Caco-2 (cell line): ENCODE data around the gene ZNF787. TPM values are rescaled to one million over a fixed set of nuclear protein-coding genes. Genes with fewer than 3 reads are reported as not detected.
A peak's percentile ranks its signal among the peaks of the same experiment; 100 is the strongest.

Experiments used
- BruUV-seq: library from RNA; stranded (reverse); fragments of 400-500 nt; replicated peaks from 2 replicates; lab custom pipeline; 2021; lab: Mats Ljungman, UMichigan
- CTCF ChIA-PET: fragments of 300-600 bp; sonication (Branson Sonifier 250); formaldehyde crosslinking; loops from one replicate; lab custom pipeline; 2022; ENCODE audit warnings: antibody characterized with exemption; lab: Charles Lee
- POLR2A ChIA-PET: fragments of 300-600 bp; sonication (Branson Sonifier 250); formaldehyde crosslinking; loops from one replicate; lab custom pipeline; 2022; ENCODE audit warnings: antibody characterized with exemption; lab: Charles Lee
- DNase-seq, 2 experiments: peaks; one replicate each; pipeline versions ENCODE4 v3.0.0 to v3.0.0-alpha.2; 2020 to 2022
- H3K27me3 ChIP-seq: replicated peaks from 2 replicates; pipeline ENCODE4 v1.6.0; 2011; ENCODE audit warnings: low read length; ENCODE audit not compliant: control insufficient read depth, insufficient read depth
- H3K36me3 ChIP-seq: 2 replicates; pipeline ENCODE4 v1.5.1; 2011; ENCODE audit warnings: low read length; ENCODE audit not compliant: control insufficient read depth, insufficient read depth
- H3K4me1 ChIP-seq: fragments of 250-450 bp; sonication (Bioruptor Pico); 2 replicates; pipeline ENCODE4 v1.5.1; 2020; ENCODE audit warnings: mild to moderate bottlenecking
- H3K4me3 ChIP-seq: 2 replicates; pipeline ENCODE4 v1.5.1; 2011; ENCODE audit warnings: low read depth, mild to moderate bottlenecking, control low read depth, low read length
- H3K9me3 ChIP-seq: fragments of 250-450 bp; sonication (Bioruptor Pico); 2 replicates; pipeline ENCODE4 v1.5.1; 2020; ENCODE audit warnings: mild to moderate bottlenecking, moderate library complexity
- H3K27ac Mint-ChIP-seq: one replicate; pipeline ENCODE4 v1.8.0; 2022; ENCODE audit warnings: mixed read lengths; ENCODE audit not compliant: unreplicated experiment
- H3K27me3 Mint-ChIP-seq: one replicate; pipeline ENCODE4 v1.8.0; 2022; ENCODE audit warnings: mixed read lengths; ENCODE audit not compliant: insufficient read depth, unreplicated experiment
- H3K36me3 Mint-ChIP-seq: one replicate; pipeline ENCODE4 v1.8.0; 2022; ENCODE audit warnings: mild to moderate bottlenecking, mixed read lengths; ENCODE audit not compliant: insufficient read depth, unreplicated experiment
- H3K4me1 Mint-ChIP-seq: one replicate; pipeline ENCODE4 v1.8.0; 2022; ENCODE audit warnings: low read depth, mixed read lengths; ENCODE audit not compliant: unreplicated experiment
- H3K4me3 Mint-ChIP-seq: one replicate; pipeline ENCODE4 v1.8.0; 2022; ENCODE audit warnings: mild to moderate bottlenecking, moderate library complexity, mixed read lengths; ENCODE audit not compliant: unreplicated experiment
- H3K9me3 Mint-ChIP-seq: one replicate; pipeline ENCODE4 v1.8.0; 2022; ENCODE audit warnings: mixed read lengths; ENCODE audit not compliant: unreplicated experiment
- intact Hi-C: fragments of 100-400 bp; cut with micrococcal nuclease; formaldehyde crosslinking; loops from one replicate; pipeline ENCODE4 v1.10.0; 2022; ENCODE audit not compliant: unreplicated experiment
- total RNA-seq: library from RNA; stranded (reverse); gene quantifications from 2 replicates; pipeline ENCODE4 v1.2.3, GENCODE V29; 2022
- TF ChIP-seq, protein P1 (sequence below), 2 experiments: fragments of 200-600 bp in 1 of 2; IDR thresholded peaks; 1 replicate in 1 of 2; 2 replicates in 1 of 2; pipeline versions ENCODE4 v1.5.1 to v1.8.0; 2011 to 2022; ENCODE audit warnings: antibody characterized with exemption in 1 of 2, control low read depth in 1 of 2, inconsistent platforms in 1 of 2, low read depth in 1 of 2, low read length in 1 of 2, mild to moderate bottlenecking in 1 of 2, moderate library complexity in 1 of 2; ENCODE audit not compliant: insufficient read depth in 1 of 2, severe bottlenecking in 1 of 2, unreplicated experiment in 1 of 2

ZNF787 gene
- total RNA-seq, 1 experiment from 2014 or later = 60.0 TPM

DNA sequence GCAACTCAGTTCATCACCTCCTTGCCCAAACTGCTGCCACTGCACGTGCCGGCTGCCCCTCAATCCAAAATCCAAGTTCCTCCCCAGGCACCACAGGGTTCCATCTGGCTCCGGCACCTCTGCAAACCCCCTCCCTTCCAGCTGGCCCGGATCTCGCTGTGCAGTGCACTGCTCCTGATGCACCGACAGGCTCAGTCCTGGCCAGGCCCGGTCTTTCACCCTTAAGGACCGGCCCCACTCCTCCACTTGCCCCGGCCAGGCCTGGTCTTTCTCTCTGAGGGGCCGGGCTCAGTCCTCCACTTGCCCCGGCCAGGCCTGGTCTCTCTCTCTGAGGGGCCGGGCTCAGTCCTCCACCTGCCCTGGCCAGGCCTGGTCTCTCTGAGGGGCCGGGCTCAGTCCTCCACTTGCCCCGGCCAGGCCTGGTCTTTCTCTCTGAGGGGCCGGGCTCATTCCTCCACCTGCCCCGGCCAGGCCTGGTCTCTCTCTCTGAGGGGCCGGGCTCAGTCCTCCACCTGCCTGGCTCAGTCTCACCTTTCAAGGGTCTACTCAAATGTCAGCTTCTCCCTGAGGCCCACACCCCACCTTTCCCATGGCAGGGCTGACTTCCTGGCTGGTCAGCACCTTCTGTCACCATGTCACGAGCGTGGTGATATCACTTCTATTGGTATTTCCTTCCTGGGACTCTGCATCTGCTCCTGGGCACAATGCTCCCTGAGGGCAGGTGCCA is 6.9 kb downstream of the ZNF787 start:
- Histone ChIP-seq H3K4me1 (peaks cover 25% of the 10 kb centered on the region), H3K36me3 (peaks cover 6% of the 10 kb centered on the region), H3K9me3 (no peaks in the 10 kb centered on the region), H3K4me3 (no peak overlapping the region), H3K27me3 (no peaks in the 10 kb centered on the region)
- Mint-ChIP-seq H3K4me1 (peaks cover 22% of the 10 kb centered on the region), H3K9me3 (no peaks in the 10 kb centered on the region), H3K27me3 (no peaks in the 10 kb centered on the region), H3K36me3 (peaks cover 63% of the 10 kb centered on the region), H3K4me3 (no peak overlapping the region), H3K27ac (peak overlapping the region; percentile 85)
- intact Hi-C loops = no loop called here
- BruUV-seq = no TSS peak
- ChIA-PET POLR2A (no interaction called here), CTCF (no interaction called here)
- no peak for DNase-seq
- TF ChIP-seq, protein P1, sequence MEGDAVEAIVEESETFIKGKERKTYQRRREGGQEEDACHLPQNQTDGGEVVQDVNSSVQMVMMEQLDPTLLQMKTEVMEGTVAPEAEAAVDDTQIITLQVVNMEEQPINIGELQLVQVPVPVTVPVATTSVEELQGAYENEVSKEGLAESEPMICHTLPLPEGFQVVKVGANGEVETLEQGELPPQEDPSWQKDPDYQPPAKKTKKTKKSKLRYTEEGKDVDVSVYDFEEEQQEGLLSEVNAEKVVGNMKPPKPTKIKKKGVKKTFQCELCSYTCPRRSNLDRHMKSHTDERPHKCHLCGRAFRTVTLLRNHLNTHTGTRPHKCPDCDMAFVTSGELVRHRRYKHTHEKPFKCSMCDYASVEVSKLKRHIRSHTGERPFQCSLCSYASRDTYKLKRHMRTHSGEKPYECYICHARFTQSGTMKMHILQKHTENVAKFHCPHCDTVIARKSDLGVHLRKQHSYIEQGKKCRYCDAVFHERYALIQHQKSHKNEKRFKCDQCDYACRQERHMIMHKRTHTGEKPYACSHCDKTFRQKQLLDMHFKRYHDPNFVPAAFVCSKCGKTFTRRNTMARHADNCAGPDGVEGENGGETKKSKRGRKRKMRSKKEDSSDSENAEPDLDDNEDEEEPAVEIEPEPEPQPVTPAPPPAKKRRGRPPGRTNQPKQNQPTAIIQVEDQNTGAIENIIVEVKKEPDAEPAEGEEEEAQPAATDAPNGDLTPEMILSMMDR (IDR thresholded peaks at IDR 0.05; ENCODE audit: insufficient read depth in 1 of 2, low read depth in 1 of 2, low read length in 1 of 2, severe bottlenecking in 1 of 2, unreplicated experiment in 1 of 2) = no peak

DNA sequence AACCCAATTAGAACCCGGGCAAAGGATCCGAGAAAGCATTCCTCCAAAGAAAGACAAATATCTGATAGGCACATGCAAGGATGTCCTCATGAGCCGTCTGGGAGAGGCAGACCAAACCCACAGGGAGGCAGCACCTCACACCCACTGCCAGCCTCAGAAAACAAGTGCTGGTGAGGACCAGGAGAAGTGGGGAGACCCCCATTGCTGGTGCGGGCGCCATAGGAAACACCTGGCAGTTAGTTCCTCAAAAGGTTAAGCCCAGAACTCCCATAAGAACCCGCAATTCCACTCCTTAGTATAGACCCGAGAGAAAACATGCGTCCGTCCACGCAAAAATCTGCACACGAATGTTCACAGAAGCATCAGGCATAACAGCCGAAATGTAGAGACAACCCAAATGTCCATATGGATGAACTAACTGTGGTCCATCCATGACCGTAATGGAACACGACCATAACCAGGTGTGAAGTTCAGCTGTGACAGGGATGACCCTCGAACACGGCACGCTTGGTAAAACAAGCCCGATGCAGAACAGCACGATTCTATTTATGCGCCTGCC is 7.9 kb downstream of the ZNF787 start:
- no peak for DNase-seq
- BruUV-seq = no TSS peak
- ChIA-PET CTCF (no interaction called here), POLR2A (no interaction called here)
- Mint-ChIP-seq H3K36me3 (peaks cover 63% of the 10 kb centered on the region), H3K4me3 (no peak overlapping the region), H3K27me3 (no peaks in the 10 kb centered on the region), H3K4me1 (peaks cover 22% of the 10 kb centered on the region), H3K9me3 (no peaks in the 10 kb centered on the region), H3K27ac (peak overlapping the region; percentile 74)
- H3K27me3 ChIP-seq = no peaks in the 10 kb centered on the region
- intact Hi-C loops = no loop called here
- H3K36me3 ChIP-seq = peaks cover 2% of the 10 kb centered on the region; the same call in 1 of the 2 replicates
- H3K4me1 ChIP-seq = peaks cover 20% of the 10 kb centered on the region
- TF ChIP-seq, protein P1 (IDR thresholded peaks at IDR 0.05; ENCODE audit: insufficient read depth in 1 of 2, low read depth in 1 of 2, low read length in 1 of 2, severe bottlenecking in 1 of 2, unreplicated experiment in 1 of 2) = no peak
- no peak overlapping the region for H3K4me3 ChIP-seq
- H3K9me3 ChIP-seq = no peaks in the 10 kb centered on the region

DNA sequence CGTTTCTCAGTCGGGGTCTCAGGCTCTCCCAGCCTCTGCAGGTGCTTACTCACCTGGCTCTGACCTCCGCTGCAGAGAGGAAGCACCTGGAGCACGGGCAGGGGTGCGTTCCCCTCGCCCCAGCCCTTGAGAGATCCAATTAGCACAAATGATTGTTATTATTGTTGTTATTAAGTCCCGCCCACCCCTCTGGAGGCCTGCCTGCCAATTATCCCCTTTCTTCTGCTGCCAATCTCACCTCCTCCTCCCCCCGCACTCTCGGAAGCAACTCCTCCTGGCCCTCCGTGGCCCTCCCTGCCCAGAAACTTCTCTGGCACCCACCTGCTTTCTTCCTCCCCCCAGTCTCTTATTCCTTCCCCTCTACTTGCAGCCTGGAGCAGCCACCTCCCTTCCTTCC is 8.8 kb downstream of the ZNF787 start:
- H3K4me3 Mint-ChIP-seq = no peak overlapping the region
- no TSS peak for BruUV-seq

More for the DNA sequence above, 8.8 kb downstream of the ZNF787 start:
- ChIA-PET POLR2A (no interaction called here), CTCF (no interaction called here)
- Histone ChIP-seq H3K36me3 (no peaks in the 10 kb centered on the region), H3K4me3 (no peak overlapping the region), H3K9me3 (no peaks in the 10 kb centered on the region), H3K4me1 (peaks cover 20% of the 10 kb centered on the region), H3K27me3 (no peaks in the 10 kb centered on the region)
- Mint-ChIP-seq H3K27me3 (no peaks in the 10 kb centered on the region), H3K4me1 (peaks cover 22% of the 10 kb centered on the region), H3K9me3 (no peaks in the 10 kb centered on the region), H3K27ac (peak overlapping the region; percentile 74), H3K36me3 (peaks cover 60% of the 10 kb centered on the region)
- DNase-seq = no peak
- intact Hi-C loops = no loop called here
- TF ChIP-seq, protein P1 (IDR thresholded peaks at IDR 0.05; ENCODE audit: insufficient read depth in 1 of 2, low read depth in 1 of 2, low read length in 1 of 2, severe bottlenecking in 1 of 2, unreplicated experiment in 1 of 2) = no peak
